IMR-90 (cell line): ENCODE results near the gene NIPSNAP3A. TPM values are rescaled to one million over a fixed set of nuclear protein-coding genes. Genes with fewer than 3 reads are reported as not detected.

Source experiments
- ATAC-seq: fragments of 200-7000 bp; cut with Tn5 transposase; 2 replicates; pipeline ENCODE4 v1.9.1; 2020; ENCODE audit warnings: low read depth, mild to moderate bottlenecking, moderate library complexity
- BruUV-seq: library from RNA; stranded (reverse); fragments of 400-500 nt; replicated peaks from 2 replicates; lab custom pipeline; 2021; lab: Mats Ljungman, UMichigan
- CTCF ChIA-PET: fragments of 300-600 bp; formaldehyde crosslinking; extraction: SDS; loops from one replicate; lab custom pipeline; 2021; ENCODE audit warnings: antibody characterized with exemption; lab: Yijun Ruan, JAX
- POLR2A ChIA-PET: fragments of 300-600 bp; sonication (Branson Sonifier 250); formaldehyde crosslinking; loops from one replicate; lab custom pipeline; 2022; ENCODE audit warnings: antibody characterized with exemption; ENCODE audit not compliant: unreplicated experiment; lab: Charles Lee
- DNase-seq: peaks from one replicate; pipeline ENCODE4 v3.0.0; 2013
- H2AFZ ChIP-seq: replicated peaks from 2 replicates; pipeline ENCODE3; 2013; ENCODE audit warnings: low read length, mild to moderate bottlenecking; ENCODE audit not compliant: poor library complexity
- H2AK5ac ChIP-seq: 2 replicates; pipeline ENCODE4 v1.6.1; 2013; ENCODE audit warnings: low read depth, low read length, inconsistent platforms
- H2AK9ac ChIP-seq: replicated peaks from 2 replicates; pipeline ENCODE3; 2013; ENCODE audit warnings: mild to moderate bottlenecking, low read depth, low read length, moderate library complexity; ENCODE audit not compliant: poor library complexity
- H2BK120ac ChIP-seq: 2 replicates; pipeline ENCODE4 v1.6.1; 2013; ENCODE audit warnings: low read depth, low read length, inconsistent platforms
- H2BK15ac ChIP-seq: 3 replicates; pipeline ENCODE4 v1.6.1; 2013; ENCODE audit warnings: low read depth, low read length, inconsistent platforms
- H2BK20ac ChIP-seq: 2 replicates; pipeline ENCODE4 v1.6.1; 2013; ENCODE audit warnings: low read depth, mild to moderate bottlenecking, inconsistent platforms, low read length, moderate library complexity
- H2BK5ac ChIP-seq: 2 replicates; pipeline ENCODE4 v1.6.1; 2013; ENCODE audit warnings: mild to moderate bottlenecking, low read depth, low read length, inconsistent platforms; ENCODE audit not compliant: poor library complexity, severe bottlenecking
- H3K14ac ChIP-seq: replicated peaks from 2 replicates; pipeline ENCODE4 v1.6.1; 2013; ENCODE audit warnings: low read depth, low read length, inconsistent platforms
- H3K18ac ChIP-seq: 2 replicates; pipeline ENCODE4 v1.6.1; 2013; ENCODE audit warnings: low read depth, low read length, control low read depth
- H3K23ac ChIP-seq: 2 replicates; pipeline ENCODE4 v1.6.1; 2013; ENCODE audit warnings: low read depth, low read length, inconsistent platforms
- H3K27ac ChIP-seq: 2 replicates; pipeline ENCODE4 v1.5.1; 2013; ENCODE audit warnings: mild to moderate bottlenecking, control low read depth, low read length; ENCODE audit not compliant: insufficient read depth
- H3K27me3 ChIP-seq: 2 replicates; pipeline ENCODE4 v1.6.1; 2013; ENCODE audit warnings: low read length; ENCODE audit not compliant: control insufficient read depth, insufficient read depth
- H3K36me3 ChIP-seq: 2 replicates; pipeline ENCODE4 v1.6.1; 2013; ENCODE audit warnings: low read length, mixed read lengths; ENCODE audit not compliant: control insufficient read depth, insufficient read depth
- H3K4ac ChIP-seq: 2 replicates; pipeline ENCODE4 v1.6.1; 2013; ENCODE audit warnings: low read depth, low read length, inconsistent platforms
- H3K4me1 ChIP-seq: 2 replicates; pipeline ENCODE4 v1.6.1; 2013; ENCODE audit warnings: low read length, mixed read lengths; ENCODE audit not compliant: control insufficient read depth, insufficient read depth
- H3K4me2 ChIP-seq: 2 replicates; pipeline ENCODE4 v1.6.1; 2013; ENCODE audit warnings: low read depth, mild to moderate bottlenecking, control low read depth, low read length, moderate library complexity
- H3K4me3 ChIP-seq: 2 replicates; pipeline ENCODE4 v1.5.1; 2013; ENCODE audit warnings: low read depth, mild to moderate bottlenecking, control low read depth, low read length, moderate library complexity; ENCODE audit not compliant: insufficient read depth
- H3K56ac ChIP-seq: 2 replicates; pipeline ENCODE4 v1.6.1; 2013; ENCODE audit warnings: low read length, inconsistent platforms; ENCODE audit not compliant: insufficient read depth; ENCODE audit errors: extremely low read depth
- H3K79me1 ChIP-seq, 2 experiments: 2 replicates each; pipeline ENCODE4 v1.6.1; 2013; ENCODE audit warnings: low read length in 2 of 2, inconsistent platforms in 1 of 2, low read depth in 1 of 2
- H3K9ac ChIP-seq: 2 replicates; pipeline ENCODE4 v1.6.1; 2013; ENCODE audit warnings: low read depth, low read length, control low read depth
- H3K9me1 ChIP-seq: 2 replicates; pipeline ENCODE4 v1.6.1; 2013; ENCODE audit warnings: low read length, inconsistent platforms; ENCODE audit not compliant: insufficient read depth
- H3K9me3 ChIP-seq: 2 replicates; pipeline ENCODE4 v1.6.1; 2013; ENCODE audit warnings: low read length; ENCODE audit not compliant: control insufficient read depth, insufficient read depth
- H4K20me1 ChIP-seq: 2 replicates; pipeline ENCODE4 v1.6.1; 2013; ENCODE audit warnings: low read length, inconsistent platforms; ENCODE audit not compliant: insufficient read depth
- H4K5ac ChIP-seq: 2 replicates; pipeline ENCODE4 v1.6.1; 2013; ENCODE audit warnings: mild to moderate bottlenecking, low read depth, low read length, control low read depth
- H4K8ac ChIP-seq, 2 experiments: 2 replicates each; pipeline ENCODE4 v1.6.1; 2013; ENCODE audit warnings: low read depth in 2 of 2, low read length in 2 of 2, control low read depth in 1 of 2, inconsistent platforms in 1 of 2
- H4K91ac ChIP-seq: 2 replicates; pipeline ENCODE4 v1.6.1; 2013; ENCODE audit warnings: low read depth, low read length, inconsistent platforms; ENCODE audit not compliant: insufficient read depth
- BHLHE40 ChIP-seq: fragments of 150-350 bp; IDR thresholded peaks from 2 replicates; pipeline ENCODE4 v1.6.1; 2016; ENCODE audit warnings: mild to moderate bottlenecking, low read depth, low read length
- CEBPB ChIP-seq: IDR thresholded peaks from 2 replicates; pipeline ENCODE4 v1.6.1; 2012; ENCODE audit warnings: low read depth, low read length, improper control_type of control experiment
- CHD1 ChIP-seq: IDR thresholded peaks from 2 replicates; pipeline ENCODE4 v1.6.1; 2012; ENCODE audit warnings: low read depth, low read length, improper control_type of control experiment
- CTCF ChIP-seq: conservative IDR thresholded peaks from 2 replicates; pipeline ENCODE4 v1.5.1; 2012; ENCODE audit warnings: mild to moderate bottlenecking, low read depth, low read length, improper control_type of control experiment
- FOS ChIP-seq: fragments of 150-350 bp; IDR thresholded peaks from 2 replicates; pipeline ENCODE4 v1.6.1; 2016; ENCODE audit warnings: low read depth, low read length
- MAFK ChIP-seq: IDR thresholded peaks from 2 replicates; pipeline ENCODE4 v1.6.1; 2012; ENCODE audit warnings: low read depth, low read length, improper control_type of control experiment
- MAZ ChIP-seq: IDR thresholded peaks from 2 replicates; pipeline ENCODE4 v1.6.1; 2012; ENCODE audit warnings: low read depth, mild to moderate bottlenecking, low read length, improper control_type of control experiment, moderate library complexity, borderline replicate concordance
- MXI1 ChIP-seq: IDR thresholded peaks from 2 replicates; pipeline ENCODE4 v1.6.1; 2012; ENCODE audit warnings: low read depth, mild to moderate bottlenecking, low read length, moderate library complexity, borderline replicate concordance
- NFE2L2 ChIP-seq: fragments of 150-350 bp; IDR thresholded peaks from 2 replicates; pipeline ENCODE4 v1.6.1; 2016; ENCODE audit warnings: low read depth, mild to moderate bottlenecking, low read length
- POLR2A ChIP-seq: IDR thresholded peaks from 2 replicates; pipeline ENCODE4 v1.6.1; 2012; ENCODE audit warnings: mild to moderate bottlenecking, low read depth, low read length
- RAD21 ChIP-seq: IDR thresholded peaks from 2 replicates; pipeline ENCODE4 v1.6.1; 2012; ENCODE audit warnings: low read length, improper control_type of control experiment
- RFX5 ChIP-seq: IDR thresholded peaks from 2 replicates; pipeline ENCODE4 v1.8.0; 2012; ENCODE audit warnings: low read depth, mild to moderate bottlenecking, low read length, moderate library complexity
- SMC3 ChIP-seq: fragments of 150-350 bp; IDR thresholded peaks from 2 replicates; pipeline ENCODE4 v1.6.1; 2016; ENCODE audit warnings: low read depth, mild to moderate bottlenecking, antibody characterized with exemption, low read length, moderate library complexity
- USF2 ChIP-seq: fragments of 150-350 bp; IDR thresholded peaks from 2 replicates; pipeline ENCODE4 v1.6.1; 2017; ENCODE audit warnings: mild to moderate bottlenecking, antibody characterized with exemption, low read length, low read depth
- WGBS, 2 experiments: methylation state at CpG; one replicate each; pipeline versions ENCODE4 v1.1.5 to v1.1.7; 2013; ENCODE audit warnings: missing lambda C conversion rate in 2 of 2; ENCODE audit not compliant: insufficient read length in 1 of 2; ENCODE audit errors: extremely low coverage in 2 of 2; 5-methylcytosine and 5-hydroxymethylcytosine counted together
- dilution Hi-C: fragments of 300-500 bp; cut with HindIII; formaldehyde crosslinking; loops from one replicate; pipeline ENCODE4 v1.14.3; 2018; ENCODE audit warnings: low sequenced_read_pairs; ENCODE audit not compliant: unreplicated experiment
- in situ Hi-C: fragments of 300-500 bp; cut with MboI; formaldehyde crosslinking; loops from 3 replicates; pipeline ENCODE4 v1.14.3; 2019; ENCODE audit warnings: low sequenced_read_pairs, inconsistent platforms, mixed read lengths
- intact Hi-C: fragments of 100-400 bp; cut with micrococcal nuclease; formaldehyde crosslinking; loops from 2 replicates; pipeline ENCODE4 v1.10.0; 2022
- polyA plus RNA-seq, 3 experiments: library from polyadenylated mRNA; depleted of rRNA; stranded (reverse); fragments of >200 nt; gene quantifications; 2 replicates each; pipeline ENCODE4 v1.2.3, GENCODE V29; 2012; ENCODE audit warnings: low replicate concordance in 1 of 3
- total RNA-seq: library from RNA; depleted of rRNA; stranded (reverse); fragments of >200 nt; gene quantifications from 2 replicates; pipeline ENCODE4 v1.2.3, GENCODE V29; 2012
- TF ChIP-seq, protein P1 (sequence below): fragments of 150-350 bp; IDR thresholded peaks from 2 replicates; pipeline ENCODE4 v1.6.1; 2016; ENCODE audit warnings: low read depth, mild to moderate bottlenecking, low read length, moderate library complexity, borderline replicate concordance

The NIPSNAP3A gene
- total and polyA plus RNA-seq, 2 of the 4 experiments (the other 2 are of a cell fraction): 21.4 to 32.1 TPM

- H2BK15ac ChIP-seq: no peak overlapping the region
- H4K20me1 ChIP-seq: no peaks in the 10 kb centered on the region
- no peak overlapping the region for H4K91ac ChIP-seq
- H2AK5ac ChIP-seq: no peak overlapping the region
- no peak overlapping the region for H3K4ac ChIP-seq
- in situ Hi-C loops: loop anchor here (10.0 kb wide), 1 partner anchor 635 kb away; no protein-coding TSS in a partner anchor
- H2BK20ac ChIP-seq: no peak overlapping the region
- H2BK120ac ChIP-seq: no peak overlapping the region
- no peaks in the 10 kb centered on the region for H3K4me1 ChIP-seq
- no peaks in the 10 kb centered on the region for H3K9me1 ChIP-seq
- intact Hi-C loops: loop anchor here (2.0 to 5.0 kb wide), 2 partner anchors 377 to 632 kb away; no protein-coding TSS in a partner anchor
- dilution Hi-C loops: no loop called here
- H3K4me3 ChIP-seq: no peak overlapping the region
- H3K27me3 ChIP-seq: no peaks in the 10 kb centered on the region
- ChIA-PET CTCF (no interaction called here), POLR2A (no interaction called here)
- no peak overlapping the region for H4K8ac ChIP-seq
- H3K36me3 ChIP-seq: peaks cover 18% of the 10 kb centered on the region
- H3K9me3 ChIP-seq: no peaks in the 10 kb centered on the region
- no peak overlapping the region for H2AK9ac ChIP-seq
- H2AFZ ChIP-seq: no peak overlapping the region
- H3K23ac ChIP-seq: no peak overlapping the region
- H3K9ac ChIP-seq: no peak overlapping the region
- 85% methylated on average over 4 of the region's 9 CpGs; no CpG with 5 or more reads in 1 of the 2 experiments for WGBS, 2 experiments
- H3K56ac ChIP-seq: no peak overlapping the region
- no peak overlapping the region for H2BK5ac ChIP-seq
- no peak for TF ChIP-seq CTCF
- no peak for TF ChIP-seq CHD1
- TF ChIP-seq POLR2A: no peak
- TF ChIP-seq MAFK: no peak
- no peak for TF ChIP-seq MXI1
- TF ChIP-seq CEBPB: no peak
- TF ChIP-seq RFX5: no peak
- no peak for TF ChIP-seq SMC3
- no peak for TF ChIP-seq NFE2L2
- TF ChIP-seq MAZ: no peak
- TF ChIP-seq FOS: no peak
- TF ChIP-seq, protein P1, sequence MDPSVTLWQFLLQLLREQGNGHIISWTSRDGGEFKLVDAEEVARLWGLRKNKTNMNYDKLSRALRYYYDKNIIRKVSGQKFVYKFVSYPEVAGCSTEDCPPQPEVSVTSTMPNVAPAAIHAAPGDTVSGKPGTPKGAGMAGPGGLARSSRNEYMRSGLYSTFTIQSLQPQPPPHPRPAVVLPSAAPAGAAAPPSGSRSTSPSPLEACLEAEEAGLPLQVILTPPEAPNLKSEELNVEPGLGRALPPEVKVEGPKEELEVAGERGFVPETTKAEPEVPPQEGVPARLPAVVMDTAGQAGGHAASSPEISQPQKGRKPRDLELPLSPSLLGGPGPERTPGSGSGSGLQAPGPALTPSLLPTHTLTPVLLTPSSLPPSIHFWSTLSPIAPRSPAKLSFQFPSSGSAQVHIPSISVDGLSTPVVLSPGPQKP: no peak
- no peak for TF ChIP-seq RAD21
- TF ChIP-seq USF2: no peak
- TF ChIP-seq BHLHE40: no peak
- H3K14ac ChIP-seq: no peak overlapping the region
- H3K18ac ChIP-seq: no peak overlapping the region
- no peak overlapping the region for H3K4me2 ChIP-seq
- no TSS peak for BruUV-seq
- ATAC-seq (no peak), DNase-seq (no peak)
- H3K79me1 ChIP-seq: no peaks in the 10 kb centered on the region
- H3K27ac ChIP-seq: no peak overlapping the region
- no peak overlapping the region for H4K5ac ChIP-seq
Measured at GRCh38 chr9:104779946-104780535, 32.6 kb downstream of the NIPSNAP3A start.
